ENCODE data around the gene MYZAP. TPM values are rescaled to one million over a fixed set of nuclear protein-coding genes. Genes with fewer than 3 reads are reported as not detected.

MYZAP gene
- total RNA-seq, 1 experiment from 2014 or later, result 5.1 TPM

- no peak overlapping the region for H3K4me3 Mint-ChIP-seq (ENCODE audit: low read depth, unreplicated experiment)
- CTCF ChIA-PET, result no interaction called here
- H3K9me3 Mint-ChIP-seq (ENCODE audit: low read depth, unreplicated experiment), result no peaks in the 10 kb centered on the region
- intact Hi-C loops (cut with micrococcal nuclease; ENCODE audit: unreplicated experiment), result no loop called here
- peaks cover 14% of the 10 kb centered on the region for H3K4me1 Mint-ChIP-seq (ENCODE audit: low read depth, unreplicated experiment)
- no peak for DNase-seq
- no TSS peak for BruUV-seq (replicated peaks)
- H3K36me3 Mint-ChIP-seq (ENCODE audit: insufficient read depth, unreplicated experiment), result no peaks in the 10 kb centered on the region
- H3K27ac Mint-ChIP-seq (ENCODE audit: unreplicated experiment), result no peak overlapping the region
- no peak for TF ChIP-seq CTCF (IDR thresholded peaks at IDR 0.05; ENCODE audit: unreplicated experiment)
- H3K27me3 Mint-ChIP-seq (ENCODE audit: unreplicated experiment), result no peaks in the 10 kb centered on the region
Observed at GRCh38 chr15:57657619-57658018, 65.9 kb downstream of the MYZAP start.

- no TSS peak for BruUV-seq (replicated peaks)
- CTCF ChIA-PET, result interaction anchor here (0.6 to 2.8 kb wide), 6 partner anchors 13 to 1439 kb away, joined by 3 to 14 read pairs (median 4); partner anchors contain the start of gene POLR2M
- no peak overlapping the region for H3K4me3 Mint-ChIP-seq (ENCODE audit: low read depth, unreplicated experiment)
- H3K27ac Mint-ChIP-seq (ENCODE audit: unreplicated experiment), result peak overlapping the region; percentile 33
- TF ChIP-seq CTCF (IDR thresholded peaks at IDR 0.05; ENCODE audit: unreplicated experiment), result no peak
- DNase-seq, result peak; percentile 28
- peaks cover 46% of the 10 kb centered on the region for H3K4me1 Mint-ChIP-seq (ENCODE audit: low read depth, unreplicated experiment)
- no peaks in the 10 kb centered on the region for H3K36me3 Mint-ChIP-seq (ENCODE audit: insufficient read depth, unreplicated experiment)
- no peaks in the 10 kb centered on the region for H3K27me3 Mint-ChIP-seq (ENCODE audit: unreplicated experiment)
- no peaks in the 10 kb centered on the region for H3K9me3 Mint-ChIP-seq (ENCODE audit: low read depth, unreplicated experiment)
- intact Hi-C loops (cut with micrococcal nuclease; ENCODE audit: unreplicated experiment), result loop anchor here (5.0 kb wide), 1 partner anchor 405 kb away; the partner anchor contains the start of gene ALDH1A2
Observed at GRCh38 chr15:57662091-57662744, 70.5 kb downstream of the MYZAP start.

- no peak overlapping the region for H3K4me3 Mint-ChIP-seq (ENCODE audit: low read depth, unreplicated experiment)
- no peak for TF ChIP-seq CTCF (IDR thresholded peaks at IDR 0.05; ENCODE audit: unreplicated experiment)
- H3K36me3 Mint-ChIP-seq (ENCODE audit: insufficient read depth, unreplicated experiment), result no peaks in the 10 kb centered on the region
- H3K9me3 Mint-ChIP-seq (ENCODE audit: low read depth, unreplicated experiment), result no peaks in the 10 kb centered on the region
- no peaks in the 10 kb centered on the region for H3K27me3 Mint-ChIP-seq (ENCODE audit: unreplicated experiment)
- intact Hi-C loops (cut with micrococcal nuclease; ENCODE audit: unreplicated experiment), result loop anchor here (5.0 kb wide), 1 partner anchor 404 kb away; the partner anchor contains the start of gene ALDH1A2
- DNase-seq, result peak; percentile 31
- CTCF ChIA-PET, result interaction anchor here (0.6 to 2.8 kb wide), 9 partner anchors 13 to 1440 kb away, joined by 3 to 14 read pairs (median 3); partner anchors contain the start of gene POLR2M
- no peak overlapping the region for H3K27ac Mint-ChIP-seq (ENCODE audit: unreplicated experiment)
- BruUV-seq (replicated peaks), result no TSS peak
- peaks cover 51% of the 10 kb centered on the region for H3K4me1 Mint-ChIP-seq (ENCODE audit: low read depth, unreplicated experiment)
Observed at GRCh38 chr15:57662802-57663201, 71.1 kb downstream of the MYZAP start.

- no TSS peak for BruUV-seq (replicated peaks)
- Mint-ChIP-seq H3K36me3 (ENCODE audit: insufficient read depth, unreplicated experiment) (no peaks in the 10 kb centered on the region), H3K27me3 (ENCODE audit: unreplicated experiment) (no peaks in the 10 kb centered on the region), H3K4me3 (ENCODE audit: low read depth, unreplicated experiment) (no peak overlapping the region), H3K4me1 (ENCODE audit: low read depth, unreplicated experiment) (peaks cover 55% of the 10 kb centered on the region), H3K9me3 (ENCODE audit: low read depth, unreplicated experiment) (no peaks in the 10 kb centered on the region), H3K27ac (ENCODE audit: unreplicated experiment) (no peak overlapping the region)
- CTCF ChIA-PET, result interaction anchor here (0.6 to 2.8 kb wide), 8 partner anchors 13 to 1440 kb away, joined by 3 to 14 read pairs (median 4); partner anchors contain the start of gene POLR2M
- TF ChIP-seq CTCF (IDR thresholded peaks at IDR 0.05; ENCODE audit: unreplicated experiment), result no peak
- no peak for DNase-seq
- intact Hi-C loops (cut with micrococcal nuclease; ENCODE audit: unreplicated experiment), result loop anchor here (5.0 kb wide), 1 partner anchor 404 kb away; the partner anchor contains the start of gene ALDH1A2
Observed at GRCh38 chr15:57663262-57663661, 71.6 kb downstream of the MYZAP start.
